ENCODE results near the gene TNFRSF1A.

TNFRSF1A gene

GRCh38 chr12:6355491-6356373 lies 13.9 kb upstream of the TNFRSF1A start:
- no peak for TF ChIP-seq CTCF (IDR thresholded peaks at IDR 0.05; ENCODE audit: low read depth, low read length)
- no peak overlapping the region for H3K4me3 ChIP-seq (replicated peaks in 1 of 2; ENCODE audit: low read depth in 2 of 2, low read length in 2 of 2)
- no peak for DNase-seq (ENCODE audit: low read depth in 2 of 2)

- no peak for TF ChIP-seq CTCF (IDR thresholded peaks at IDR 0.05; ENCODE audit: low read depth, low read length)
- DNase-seq (ENCODE audit: low read depth in 2 of 2) = no peak
- H3K4me3 ChIP-seq (replicated peaks in 1 of 2; ENCODE audit: low read depth in 2 of 2, low read length in 2 of 2) = no peak overlapping the region
These were observed 12.9 kb upstream of the TNFRSF1A start for GRCh38 chr12:6354495-6355393.

GRCh38 chr12:6352193-6353173 lies 10.6 kb upstream of the TNFRSF1A start:
- no peak overlapping the region for H3K4me3 ChIP-seq (replicated peaks in 1 of 2; ENCODE audit: low read depth in 2 of 2, low read length in 2 of 2)
- no peak for TF ChIP-seq CTCF (IDR thresholded peaks at IDR 0.05; ENCODE audit: low read depth, low read length)
- DNase-seq (ENCODE audit: low read depth in 2 of 2) = no peak

GRCh38 chr12:6351622-6352021 lies 9.7 kb upstream of the TNFRSF1A start:
- H3K4me3 ChIP-seq (replicated peaks in 1 of 2; ENCODE audit: low read depth in 2 of 2, low read length in 2 of 2) = no peak overlapping the region
- TF ChIP-seq CTCF (IDR thresholded peaks at IDR 0.05; ENCODE audit: low read depth, low read length) = no peak

GRCh38 chr12:6347367-6348338 lies 5.8 kb upstream of the TNFRSF1A start:
- no peak overlapping the region for H3K4me3 ChIP-seq (replicated peaks in 1 of 2; ENCODE audit: low read depth in 2 of 2, low read length in 2 of 2)
- peak; percentile 55 to 98 for DNase-seq (ENCODE audit: low read depth in 2 of 2)
- TF ChIP-seq CTCF (IDR thresholded peaks at IDR 0.05; ENCODE audit: low read depth, low read length) = no peak

More at GRCh38 chr12:6351622-6352021, 9.7 kb upstream of the TNFRSF1A start:
- DNase-seq (ENCODE audit: low read depth in 2 of 2) = no peak

Data from cardiac fibroblast (primary cell).